ENCODE data around the gene CDH4.

GRCh38 chr20:61391185-61391584 is 139.1 kb downstream of the CDH4 start:
- TF ChIP-seq CTCF (optimal IDR thresholded peaks at IDR 0.05 in 1 of 3, IDR thresholded peaks at IDR 0.05 in 1 of 3, conservative IDR thresholded peaks at IDR 0.05 in 1 of 3; ENCODE audit: extremely low read depth in 1 of 3, insufficient read depth in 2 of 3, low read length in 3 of 3) (no peak), EZH2 (IDR thresholded peaks at IDR 0.05; ENCODE audit: low read length) (no peak)

All from keratinocyte (primary cell).